Subcutaneous preadipocyte (primary cell): ENCODE data around the gene ARHGEF38. TPM values are rescaled to one million over a fixed set of nuclear protein-coding genes. Genes with fewer than 3 reads are reported as not detected.

ENCODE experiments used
- small RNA-seq: library from RNA; depleted of rRNA; stranded (forward); fragments of <200 nt; gene quantifications from one replicate; pipeline ENCODE3, GENCODE V24; 2012
- total RNA-seq: library from RNA; depleted of rRNA; stranded (reverse); fragments of >200 nt; gene quantifications from 2 replicates; pipeline ENCODE4 v1.2.3, GENCODE V29; 2012

The ARHGEF38 gene
- total RNA-seq = not detected in 2 replicates

GRCh38 chr4:105551965-105552746 lies at the start of gene ARHGEF38:
ARHGEF38 (plus strand) TSS chr4:105552620; CDS start chr4:105552766, 146 bp downstream.

GRCh38 chr4:105708181-105709080 lies 156.0 kb downstream of the ARHGEF38 start, which contains the start of the genes GSTCD and INTS12:
GSTCD (plus strand) TSS chr4:105708784; CDS start chr4:105717614, 8,830 bp downstream.
INTS12 (minus strand) TSS chr4:105708689; CDS start chr4:105700005, 8,684 bp downstream.

Small RNA genes lying within 50 kb of the gene (small RNA-seq; reads per million reads assigned to genes)
- gene ATP5F1EP1 = not detected

Other genes with a start within 250 kb of the ARHGEF38 start
- gene PPA2, start 78.6 kb upstream of the ARHGEF38 start, total RNA-seq = 62.8 and 74.1 TPM in 2 replicates
- 12.1 and 15.2 TPM in 2 replicates for gene INTS12, start 156.1 kb downstream of the ARHGEF38 start, total RNA-seq
- gene GSTCD, start 156.2 kb downstream of the ARHGEF38 start, total RNA-seq = 9.9 and 23.7 TPM in 2 replicates